ENCODE results near the gene PCYT1A. TPM values are rescaled to one million over a fixed set of nuclear protein-coding genes. Genes with fewer than 3 reads are reported as not detected.

PCYT1A gene
- total and polyA plus RNA-seq, 8 donors: 11.8 to 127 (median 38.3) TPM

GRCh38 chr3:196235452-196236122 lies 51.9 kb downstream of the PCYT1A start:
- Histone ChIP-seq H3K36me3 (peaks cover 27 to 69% (median 45%) of the 10 kb centered on the region in 4 donors), H3K27me3 (no peaks in the 10 kb centered on the region), H3K9me3 (no peaks in the 10 kb centered on the region), H3K4me3 (no peak overlapping the region), H3K4me1 (no peaks in the 10 kb centered on the region), H3K27ac (no peak overlapping the region)
- intact Hi-C loops (cut with DNase I; ENCODE audit: low total_unique reads): no loop called here
- TF ChIP-seq POLR2AphosphoS5 (IDR thresholded peaks at IDR 0.05) (no peak), POLR2A (IDR thresholded peaks at IDR 0.05) (no peak), CTCF (IDR thresholded peaks at IDR 0.05) (no peak), EP300 (IDR thresholded peaks at IDR 0.05) (no peak)
- no peak for DNase-seq
- 74 to 84% (median 79%) methylated on average over 12 of the region's 12 CpGs for WGBS, 5 donors

GRCh38 chr3:196232882-196233251 lies 54.7 kb downstream of the PCYT1A start:
- Histone ChIP-seq H3K4me1 (no peaks in the 10 kb centered on the region), H3K4me3 (no peak overlapping the region), H3K27me3 (no peaks in the 10 kb centered on the region), H3K36me3 (peaks cover 6 to 42% (median 17%) of the 10 kb centered on the region in 4 donors), H3K27ac (no peak overlapping the region), H3K9me3 (no peaks in the 10 kb centered on the region)
- 66 to 88% (median 87%) methylated on average over 8 of the region's 8 CpGs for WGBS, 5 donors
- intact Hi-C loops (cut with DNase I; ENCODE audit: low total_unique reads): no loop called here
- no peak for DNase-seq
- TF ChIP-seq POLR2A (IDR thresholded peaks at IDR 0.05): no peak
- no peak for TF ChIP-seq CTCF (IDR thresholded peaks at IDR 0.05)
- TF ChIP-seq EP300 (IDR thresholded peaks at IDR 0.05): no peak
- TF ChIP-seq POLR2AphosphoS5 (IDR thresholded peaks at IDR 0.05): no peak

- no peak for DNase-seq
- Histone ChIP-seq H3K27ac (no peak overlapping the region), H3K27me3 (peaks cover 0 to 4% (median 0%) of the 10 kb centered on the region in 3 donors), H3K4me3 (no peak overlapping the region), H3K36me3 (peaks cover under 1 to 36% (median 12%) of the 10 kb centered on the region in 4 donors), H3K4me1 (no peaks in the 10 kb centered on the region), H3K9me3 (no peaks in the 10 kb centered on the region)
- TF ChIP-seq POLR2AphosphoS5 (IDR thresholded peaks at IDR 0.05) (no peak), EP300 (IDR thresholded peaks at IDR 0.05) (no peak), POLR2A (IDR thresholded peaks at IDR 0.05) (no peak), CTCF (IDR thresholded peaks at IDR 0.05) (no peak)
- intact Hi-C loops (cut with DNase I; ENCODE audit: low total_unique reads): no loop called here
- WGBS, 5 donors: 92 to 95% (median 93%) methylated on average over 12 of the region's 12 CpGs
These were observed 55.2 kb downstream of the PCYT1A start for GRCh38 chr3:196232154-196232881.

- Histone ChIP-seq H3K27me3 (peaks cover 0 to 10% (median 0%) of the 10 kb centered on the region in 3 donors), H3K4me1 (peaks cover 0 to 5% (median 2%) of the 10 kb centered on the region in 4 donors), H3K4me3 (no peak overlapping the region), H3K9me3 (no peaks in the 10 kb centered on the region), H3K27ac (no peak overlapping the region), H3K36me3 (peaks cover 0 to 4% (median 0%) of the 10 kb centered on the region in 4 donors)
- intact Hi-C loops (cut with DNase I; ENCODE audit: low total_unique reads): no loop called here
- TF ChIP-seq EP300 (IDR thresholded peaks at IDR 0.05) (no peak), POLR2AphosphoS5 (IDR thresholded peaks at IDR 0.05) (no peak), POLR2A (IDR thresholded peaks at IDR 0.05) (no peak)
- peak in 1 of 2 donors; percentile 34 for DNase-seq
- 47 to 56% (median 51%) methylated on average over 24 of the region's 24 CpGs for WGBS, 5 donors
These were observed 59.7 kb downstream of the PCYT1A start for GRCh38 chr3:196227629-196228493.
